GM12878 (cell line): ENCODE data around the gene ZNF552. TPM values are rescaled to one million over a fixed set of nuclear protein-coding genes. Genes with fewer than 3 reads are reported as not detected.
"Not testable (repeated sequence)": the region's sequence is repeated elsewhere in the genome, so short reads cannot be mapped to it uniquely, and the experiment has no call there.

Experiments used
- ATAC-seq: fragments of 200-7000 bp; cut with Tn5 transposase; 3 replicates; pipeline ENCODE4 v1.9.1; 2020; ENCODE audit warnings: mild to moderate bottlenecking, moderate library complexity
- BruUV-seq: library from RNA; stranded (reverse); fragments of 400-500 nt; replicated peaks from 2 replicates; lab custom pipeline; 2021; lab: Mats Ljungman, UMichigan
- CTCF ChIA-PET: fragments of 300-600 bp; sonication (Branson Sonifier 250); formaldehyde crosslinking; extraction: SDS; loops from one replicate; lab custom pipeline; 2021; ENCODE audit warnings: inconsistent platforms; lab: Yijun Ruan, JAX
- POLR2A ChIA-PET: fragments of 350-600 bp; formaldehyde crosslinking; extraction: SDS; loops from one replicate; lab custom pipeline; 2021; ENCODE audit warnings: inconsistent platforms; lab: Charles Lee
- RAD21 ChIA-PET: fragments of 300-600 bp; sonication (Branson Sonifier 250); formaldehyde crosslinking; loops from one replicate; lab custom pipeline; 2023; ENCODE audit warnings: antibody characterized with exemption; ENCODE audit not compliant: unreplicated experiment; lab: Charles Lee
- SMC1A ChIA-PET: fragments of 300-600 bp; sonication (Branson Sonifier 250); formaldehyde crosslinking; loops from one replicate; lab custom pipeline; 2023; ENCODE audit not compliant: unreplicated experiment, uncharacterized antibody; lab: Charles Lee
- DNase-seq: peaks from one replicate; pipeline ENCODE4 v3.0.0-alpha.2; 2011; ENCODE audit warnings: low read depth, low spot score
- FAIRE-seq: peaks from 3 replicates; lab custom pipeline; 2011; peaks lifted over from hg19 to GRCh38; lab: Jason Lieb, UNC
- H2AFZ ChIP-seq: 2 replicates; pipeline ENCODE4 v1.6.0; 2011; ENCODE audit warnings: low read depth, low read length, control low read depth; ENCODE audit not compliant: control insufficient read depth
- H3K27ac ChIP-seq: 2 replicates; pipeline ENCODE4 v1.5.1; 2011; ENCODE audit warnings: control low read depth; ENCODE audit not compliant: control insufficient read depth, insufficient read depth
- H3K27me3 ChIP-seq, 2 experiments: replicated peaks in 1 of 2; 2 replicates each; pipeline versions ENCODE4 v1.6.0 to v1.6.1; 2011; ENCODE audit warnings: low read length in 1 of 2; ENCODE audit not compliant: control insufficient read depth in 2 of 2, insufficient read depth in 2 of 2
- H3K36me3 ChIP-seq, 2 experiments: 2 replicates each; pipeline ENCODE4 v1.5.1; 2011; ENCODE audit warnings: low read length in 1 of 2; ENCODE audit not compliant: control insufficient read depth in 2 of 2, insufficient read depth in 2 of 2
- H3K4me1 ChIP-seq: 2 replicates; pipeline ENCODE4 v1.6.1; 2011; ENCODE audit warnings: mild to moderate bottlenecking, low read length, moderate library complexity, mixed read lengths; ENCODE audit not compliant: control insufficient read depth, insufficient read depth
- H3K4me2 ChIP-seq: 2 replicates; pipeline ENCODE4 v1.6.0; 2011; ENCODE audit warnings: control low read depth; ENCODE audit not compliant: control insufficient read depth, insufficient read depth
- H3K4me3 ChIP-seq: fragments of 200-600 bp; sonication (generic); 2 replicates; pipeline ENCODE4 v1.5.1; 2016
- H3K79me2 ChIP-seq: 2 replicates; pipeline ENCODE4 v1.6.0; 2011; ENCODE audit warnings: low read length; ENCODE audit not compliant: control insufficient read depth, insufficient read depth
- H3K9ac ChIP-seq: 2 replicates; pipeline ENCODE4 v1.8.0; 2011; ENCODE audit warnings: low read length, control low read depth, mixed read lengths; ENCODE audit not compliant: control insufficient read depth, insufficient read depth
- H3K9me3 ChIP-seq: replicated peaks from 3 replicates; pipeline ENCODE4 v1.5.1; 2011; ENCODE audit warnings: mild to moderate bottlenecking, low read length; ENCODE audit not compliant: control insufficient read depth, insufficient read depth
- H4K20me1 ChIP-seq: 2 replicates; pipeline ENCODE4 v1.6.0; 2011; ENCODE audit not compliant: control insufficient read depth, insufficient read depth
- NRF1 ChIP-seq: conservative IDR thresholded peaks from 2 replicates; pipeline ENCODE4 v1.6.1; 2011; ENCODE audit warnings: mild to moderate bottlenecking, low read depth, low read length, improper control_type of control experiment
- POU2F2 ChIP-seq: IDR thresholded peaks from 3 replicates; pipeline ENCODE4 v1.6.1; 2011; ENCODE audit warnings: low read depth, mild to moderate bottlenecking, low read length, borderline replicate concordance
- WGBS: methylation state at CpG from one replicate; pipeline ENCODE4 v1.1.6; 2016; ENCODE audit warnings: low lambda C conversion rate; ENCODE audit not compliant: insufficient replicate concordance, insufficient coverage; ENCODE audit errors: missing lambda C conversion rate; 5-methylcytosine and 5-hydroxymethylcytosine counted together
- in situ Hi-C: fragments of 300-500 bp; cut with MboI; formaldehyde crosslinking; loops from 9 replicates; pipeline ENCODE4 v1.14.3; 2018; ENCODE audit warnings: mixed read lengths
- intact Hi-C: fragments of 100-400 bp; cut with micrococcal nuclease; formaldehyde crosslinking; loops from one replicate; pipeline ENCODE4 v1.14.2; 2022; ENCODE audit not compliant: unreplicated experiment
- polyA plus RNA-seq, 11 experiments: library from polyadenylated mRNA; depleted of rRNA in 4 of 11; unstranded in 6 of 11; stranded (reverse) in 5 of 11; fragments of >200 nt; fragmentation: Nextera tagmentation in 4 of 11; fragmentation: Illumina TruSeq in 1 of 11; extraction: Ambion mirVana in 4 of 11; extraction: Trizol in 1 of 11; gene quantifications; 1 replicate in 1 of 11; 2 replicates in 10 of 11; pipeline versions ENCODE4 v1.2.1 to v1.2.3, GENCODE V29; 2011 to 2016; ENCODE audit warnings: inconsistent platforms in 2 of 11, missing spikeins in 2 of 11, low read depth in 1 of 11
- total RNA-seq, 4 experiments: library from RNA; depleted of rRNA in 3 of 4; stranded (reverse); fragments of >200 nt in 3 of 4; fragmentation: Illumina TruSeq in 1 of 4; extraction: Trizol in 1 of 4; gene quantifications; 2 replicates each; pipeline versions ENCODE4 v1.2.1 to v1.2.3, GENCODE V29; 2013 to 2021

ZNF552 gene
- total and polyA plus RNA-seq, 10 of the 15 experiments (the other 5 are each of a cell fraction or from before 2014, with no cell fraction given): 3.6 to 13.3 (median 8.0) TPM

- H3K36me3 ChIP-seq, H3K4me1 ChIP-seq, BruUV-seq, H3K4me2 ChIP-seq, DNase-seq, H2AFZ ChIP-seq, CTCF ChIA-PET, H3K4me3 ChIP-seq, H3K79me2 ChIP-seq, intact Hi-C loops, in situ Hi-C loops, ATAC-seq, H3K27me3 ChIP-seq, FAIRE-seq, RAD21 ChIA-PET, H3K27ac ChIP-seq, H4K20me1 ChIP-seq, H3K9me3 ChIP-seq, H3K9ac ChIP-seq: not testable (repeated sequence)
- SMC1A ChIA-PET: interaction anchor here (1.2 kb wide), 1 partner anchor 55 kb away, joined by 4 read pairs; no protein-coding TSS in a partner anchor
- 95% methylated on average over 1 of the region's 1 CpG for WGBS
- POLR2A ChIA-PET: interaction anchor here (0.6 kb wide), 1 partner anchor 116 kb away, joined by 4 read pairs; no protein-coding TSS in a partner anchor
Observed at GRCh38 chr19:57796580-57796979, 18.1 kb downstream of the ZNF552 start.

- no TSS peak for BruUV-seq
- ChIA-PET CTCF (no interaction called here), SMC1A (no interaction called here), RAD21 (no interaction called here)
- no peak overlapping the region for H2AFZ ChIP-seq
- no peaks in the 10 kb centered on the region for H4K20me1 ChIP-seq
- ATAC-seq: no peak
- no peak overlapping the region for H3K4me2 ChIP-seq
- intact Hi-C loops: no loop called here
- H3K4me1 ChIP-seq: no peaks in the 10 kb centered on the region
- H3K9me3 ChIP-seq: peaks cover 19% of the 10 kb centered on the region; the same call in 2 of the 3 replicates
- TF ChIP-seq POU2F2 (no peak), NRF1 (no peak)
- TF ChIP-seq, all 136 proteins: peak for 0
- no peaks in the 10 kb centered on the region; the same call in 1 of the 2 replicates for H3K79me2 ChIP-seq
- FAIRE-seq (no peak), DNase-seq (no peak)
- in situ Hi-C loops: no loop called here
- no peak overlapping the region for H3K9ac ChIP-seq
- no peaks in the 10 kb centered on the region for H3K27me3 ChIP-seq
- no peak overlapping the region for H3K27ac ChIP-seq
- peaks cover 3 to 8% of the 10 kb centered on the region in 2 experiments; a peak in 3 of 4 replicates for H3K36me3 ChIP-seq
- 100% methylated on average over 4 of the region's 4 CpGs for WGBS
- POLR2A ChIA-PET: no interaction called here
- no peak overlapping the region for H3K4me3 ChIP-seq
Observed at GRCh38 chr19:57789288-57789687, 25.4 kb downstream of the ZNF552 start.
